GM18861 (cell line): ENCODE results near the gene SCCPDH.
A peak's percentile ranks its signal among the peaks of the same experiment; 100 is the strongest.
"Not testable (repeated sequence)": the region's sequence is repeated elsewhere in the genome, so short reads cannot be mapped to it uniquely, and the experiment has no call there.

Source experiments
- ATAC-seq: cut with Tn5 transposase; IDR thresholded peaks from one replicate; pipeline ENCODE4 v1.9.1; 2021; ENCODE audit not compliant: unreplicated experiment

The SCCPDH gene

GRCh38 chr1:246798606-246799496 lies 74.6 kb downstream of the SCCPDH start:
- ATAC-seq: no peak

- ATAC-seq: no peak
Observed at GRCh38 chr1:246800356-246800755, 76.1 kb downstream of the SCCPDH start.

- no peak for ATAC-seq
Observed at GRCh38 chr1:246800756-246801155, 76.5 kb downstream of the SCCPDH start.

- ATAC-seq: no peak
Observed at GRCh38 chr1:246801241-246802020, 77.2 kb downstream of the SCCPDH start.

DNA sequence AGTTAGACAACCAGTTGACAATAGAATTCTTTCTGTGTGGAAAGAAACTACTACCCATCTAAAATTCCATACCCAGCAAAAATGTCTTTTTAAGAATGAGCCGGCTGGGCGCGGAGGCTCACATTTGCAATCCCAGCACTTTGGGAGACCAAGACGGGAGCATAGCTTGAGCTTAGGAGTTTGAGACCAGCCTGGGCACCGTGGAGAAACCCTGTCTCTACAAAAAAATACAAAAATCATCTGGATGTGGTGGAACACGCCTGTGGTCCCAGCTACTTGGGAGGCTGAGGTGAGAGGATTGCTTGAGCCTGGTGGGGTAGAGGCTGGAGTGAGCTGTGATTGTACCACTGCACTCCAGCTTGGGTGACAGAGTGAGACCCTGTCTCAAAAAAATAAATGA lies 79.2 kb downstream of the SCCPDH start:
- ATAC-seq: no peak

- ATAC-seq: no peak
Observed at GRCh38 chr1:246803883-246804282, 79.7 kb downstream of the SCCPDH start.

DNA sequence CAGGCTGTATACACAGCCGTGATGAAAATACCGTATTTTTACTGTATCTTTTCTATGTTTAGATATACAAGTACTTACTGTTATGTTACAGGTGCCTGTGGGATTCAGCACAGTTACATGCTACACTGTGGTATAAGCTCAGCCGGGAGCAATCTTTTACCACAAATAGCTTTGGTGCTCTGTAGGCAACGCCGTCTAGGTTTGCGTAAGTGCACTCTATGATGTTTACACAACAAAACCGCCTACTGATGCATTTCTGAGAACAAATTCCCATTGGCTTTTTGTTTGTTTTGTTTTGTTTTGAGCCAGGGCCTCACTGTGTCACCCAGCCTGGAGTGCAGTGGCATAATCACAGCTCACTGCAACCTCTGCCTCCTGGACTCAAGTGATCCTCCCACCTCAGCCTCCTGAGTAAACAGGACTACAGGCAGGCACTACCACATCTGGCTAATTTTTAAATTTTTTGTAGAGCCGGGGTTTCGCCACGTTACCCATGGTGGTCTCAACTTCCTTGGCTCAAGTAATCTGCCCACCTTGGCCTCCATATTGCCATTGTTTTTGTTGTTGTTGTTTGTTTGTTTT lies 81.0 kb downstream of the SCCPDH start:
- no peak for ATAC-seq

DNA sequence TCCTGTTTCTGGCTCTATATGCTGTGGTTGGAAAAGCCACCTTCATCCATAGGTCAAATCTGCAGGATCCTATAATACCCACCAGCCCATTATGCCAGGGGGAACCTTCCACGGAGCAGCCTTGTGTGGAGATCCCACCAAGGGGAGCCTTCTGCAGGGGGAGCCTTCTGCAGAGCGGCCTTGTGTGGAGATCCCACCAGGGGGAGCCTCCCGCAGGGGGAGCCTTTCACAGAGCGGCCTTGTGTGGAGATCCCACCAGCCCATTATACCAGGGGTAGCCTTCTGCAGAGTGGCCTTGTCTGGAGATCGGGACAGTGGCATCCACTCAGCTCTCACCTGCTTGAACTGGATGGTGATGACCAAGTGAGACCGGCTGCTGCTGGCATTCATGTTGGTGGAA lies 85.3 kb downstream of the SCCPDH start:
- peak; percentile 74 for ATAC-seq

DNA sequence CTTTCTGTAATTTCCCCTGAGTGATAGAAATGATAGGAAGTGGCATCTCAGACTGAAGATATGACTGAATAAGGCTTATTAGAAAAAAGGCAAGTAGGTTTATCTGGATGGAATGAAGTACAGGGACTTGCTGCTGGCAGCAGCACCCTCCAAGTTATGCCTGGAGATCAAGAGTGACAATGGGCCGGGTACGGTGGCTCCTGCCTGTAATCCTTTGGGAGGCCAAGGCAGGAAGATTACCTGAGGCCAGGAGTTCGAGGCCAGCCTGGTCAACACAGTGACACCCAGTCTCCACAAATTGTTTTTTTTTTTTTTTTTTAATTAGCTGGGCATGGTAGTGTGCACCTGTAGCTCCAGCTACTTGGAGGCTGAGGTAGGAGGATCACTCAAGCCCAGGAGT lies 87.8 kb downstream of the SCCPDH start:
- ATAC-seq: no peak

DNA sequence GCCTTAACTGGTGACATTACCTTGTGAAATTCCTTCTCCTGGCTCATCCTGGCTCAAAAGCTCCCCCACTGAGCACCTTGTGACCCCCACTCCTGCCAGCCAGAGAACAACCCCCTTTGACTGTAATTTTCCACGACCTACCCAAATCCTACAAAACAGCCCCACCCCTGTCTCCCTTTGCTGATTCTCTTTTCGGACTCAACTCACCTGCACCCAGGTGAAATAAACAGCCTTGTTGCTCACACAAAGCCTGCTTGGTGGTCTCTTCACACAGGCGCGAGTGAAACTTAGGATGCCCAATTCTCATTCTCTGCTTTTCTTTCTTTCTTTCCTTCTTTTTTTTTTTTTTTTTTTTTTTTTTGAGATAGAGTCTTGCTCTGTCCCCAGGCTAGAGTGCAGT lies 89.1 kb downstream of the SCCPDH start:
- ATAC-seq: not testable (repeated sequence)

DNA sequence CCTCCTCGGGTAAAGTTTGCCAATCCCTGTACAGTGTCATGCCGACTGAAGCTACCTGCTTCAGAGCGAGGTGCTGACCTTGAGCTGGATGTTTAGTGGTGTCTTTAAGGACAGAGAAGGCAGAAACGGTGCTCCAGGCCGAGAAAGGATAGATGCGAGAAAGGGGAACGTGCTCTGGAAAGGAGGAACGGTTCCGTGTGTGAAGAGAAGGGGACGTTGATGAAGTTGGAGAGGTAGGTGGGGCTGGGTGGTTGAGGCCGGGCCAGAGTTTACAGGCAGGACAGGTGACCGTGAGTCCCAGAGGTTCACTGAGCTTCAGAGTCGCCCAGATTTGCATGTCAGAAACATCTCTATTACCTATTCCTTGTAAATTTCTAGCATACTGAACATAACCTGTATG lies 90.7 kb downstream of the SCCPDH start:
- no peak for ATAC-seq

DNA sequence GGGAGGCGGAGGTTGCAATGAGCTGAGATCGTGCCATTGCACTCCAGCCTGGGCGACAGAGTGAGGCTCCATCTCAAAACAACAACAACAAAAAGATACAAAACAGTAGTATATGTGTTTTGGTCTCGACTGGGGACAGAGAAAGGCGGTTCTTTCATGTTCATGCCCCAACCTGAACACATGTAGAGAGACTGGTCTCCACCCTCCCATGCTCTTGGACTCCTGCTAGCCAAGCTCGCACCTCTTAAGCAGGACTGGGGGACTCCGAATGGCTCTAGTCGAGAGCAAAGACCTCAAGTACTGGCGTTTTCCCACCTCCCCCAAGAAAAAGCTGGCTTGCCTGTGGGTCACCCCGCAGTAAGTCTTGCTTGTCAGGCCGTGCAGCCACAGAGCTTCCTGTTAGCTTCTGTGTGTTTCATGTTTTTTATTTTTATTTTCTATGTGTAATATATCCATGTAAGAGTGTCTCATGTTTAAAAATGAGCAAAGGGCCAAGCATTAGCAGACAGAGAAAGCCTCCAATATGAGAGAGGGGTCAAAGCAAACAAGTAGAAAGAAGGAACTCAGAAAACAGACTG lies 91.6 kb downstream of the SCCPDH start:
- ATAC-seq: peak; percentile 84
